Prostate gland (tissue), 2 donors: ENCODE results near the gene TM2D1. TPM values are rescaled to one million over a fixed set of nuclear protein-coding genes. Genes with fewer than 3 reads are reported as not detected.

Experiments
- DNase-seq: peaks from one replicate; pipeline ENCODE4 v3.0.0-alpha.2; 2019; ENCODE audit warnings: low spot score
- H3K27ac ChIP-seq, 2 donors: fragments of 200-600 bp; sonication (generic); 2 replicates each; pipeline ENCODE4 v1.5.1; 2017 to 2019
- H3K27me3 ChIP-seq: fragments of 200-600 bp; sonication (generic); replicated peaks from 2 replicates; pipeline ENCODE4 v1.5.1; 2019; ENCODE audit not compliant: insufficient read depth
- H3K36me3 ChIP-seq, 2 donors: fragments of 200-600 bp; sonication (generic); 1 replicate in 1 of 2; 2 replicates in 1 of 2; pipeline versions ENCODE4 v1.5.1 to v1.8.1; 2017 to 2019
- H3K4me1 ChIP-seq: fragments of 200-600 bp; sonication (generic); replicated peaks from 2 replicates; pipeline ENCODE4 v1.5.1; 2019
- H3K4me3 ChIP-seq, 2 donors: fragments of 200-600 bp; sonication (generic); 2 replicates each; pipeline ENCODE4 v1.5.1; 2017 to 2019
- H3K9me3 ChIP-seq: fragments of 200-600 bp; sonication (generic); 2 replicates; pipeline ENCODE4 v1.5.1; 2017
- CTCF ChIP-seq, 4 experiments: fragments of 200-600 bp in 2 of 4; fragments of 450-650 bp in 2 of 4; sonication (generic) in 2 of 4; IDR thresholded peaks; 1 replicate in 3 of 4; 2 replicates in 1 of 4; pipeline ENCODE4 v1.5.1; 2016 to 2019; ENCODE audit warnings: antibody characterized with exemption in 4 of 4, mild to moderate bottlenecking in 2 of 4, moderate library complexity in 2 of 4
- POLR2A ChIP-seq: fragments of 450-650 bp; IDR thresholded peaks from one replicate; pipeline ENCODE4 v1.6.1; 2016; ENCODE audit warnings: antibody characterized with exemption, mild to moderate bottlenecking
- POLR2AphosphoS5 ChIP-seq: sonication (generic); formaldehyde crosslinking; IDR thresholded peaks from one replicate; pipeline ENCODE4 v1.6.1; 2017; ENCODE audit warnings: antibody characterized with exemption
- WGBS: methylation state at CpG from one replicate; pipeline ENCODE4 v1.1.5; 2018; 5-methylcytosine and 5-hydroxymethylcytosine counted together
- intact Hi-C: fragments of 100-400 bp; cut with DNase I; formaldehyde crosslinking; loops from one replicate; pipeline ENCODE4 v1.14.2; 2022
- total RNA-seq, 2 donors: library from RNA; depleted of rRNA; stranded (reverse); fragments of >200 nt; gene quantifications; one replicate each; pipeline ENCODE4 v1.1.0, GENCODE V29; 2016

TM2D1 gene
- total RNA-seq, 2 donors from 2014 or later: 59.6 to 86.9 TPM

- TF ChIP-seq CTCF (IDR thresholded peaks at IDR 0.05): no peak
- no peaks in the 10 kb centered on the region for H3K36me3 ChIP-seq
- DNase-seq: no peak
- 43% methylated on average over 6 of the region's 6 CpGs for WGBS
- intact Hi-C loops: loop anchor here (2.0 to 5.0 kb wide), 2 partner anchors 19 to 98 kb away; partner anchors contain the start of gene TM2D1
- no peaks in the 10 kb centered on the region for H3K4me1 ChIP-seq
- no peaks in the 10 kb centered on the region for H3K9me3 ChIP-seq
- H3K27me3 ChIP-seq: no peaks in the 10 kb centered on the region
- peak overlapping the region; percentile 82 to 96 for H3K4me3 ChIP-seq
- H3K27ac ChIP-seq: peak overlapping the region; percentile 97
These were observed 19.0 kb upstream of the TM2D1 start for GRCh38 chr1:61743716-61744580.

GRCh38 chr1:61743431-61743705 is 18.4 kb upstream of the TM2D1 start:
- Histone ChIP-seq H3K27me3 (no peaks in the 10 kb centered on the region), H3K4me3 (peak overlapping the region; percentile 82 to 96), H3K4me1 (no peaks in the 10 kb centered on the region), H3K27ac (peak overlapping the region; percentile 97), H3K9me3 (no peaks in the 10 kb centered on the region), H3K36me3 (no peaks in the 10 kb centered on the region)
- intact Hi-C loops: loop anchor here (2.0 to 5.0 kb wide), 2 partner anchors 19 to 99 kb away; partner anchors contain the start of gene TM2D1
- no peak for DNase-seq
- WGBS: 23% methylated on average over 5 of the region's 5 CpGs
- TF ChIP-seq CTCF (IDR thresholded peaks at IDR 0.05) (no peak), POLR2AphosphoS5 (no peak), POLR2A (no peak)

GRCh38 chr1:61742620-61743430 is 17.9 kb upstream of the TM2D1 start:
- H3K27me3 ChIP-seq: no peaks in the 10 kb centered on the region
- H3K4me1 ChIP-seq: no peaks in the 10 kb centered on the region
- H3K36me3 ChIP-seq: no peaks in the 10 kb centered on the region
- peak; percentile 23 for DNase-seq
- whole genome bisulfite sequencing: under 1% methylated on average over 39 of the region's 74 CpGs
- intact Hi-C loops: loop anchor here (2.0 to 5.0 kb wide), 2 partner anchors 18 to 99 kb away; partner anchors contain the start of gene TM2D1
- TF ChIP-seq CTCF (IDR thresholded peaks at IDR 0.05): no peak
- no peak for TF ChIP-seq POLR2AphosphoS5
- peak; percentile 11 for TF ChIP-seq POLR2A
- no peaks in the 10 kb centered on the region for H3K9me3 ChIP-seq
- peak overlapping the region; percentile 82 to 96 for H3K4me3 ChIP-seq
- H3K27ac ChIP-seq: peak overlapping the region; percentile 97

GRCh38 chr1:61741711-61742619 is 17.0 kb upstream of the TM2D1 start, which contains the start of gene PATJ:
PATJ (plus strand) TSS chr1:61742480; CDS start chr1:61762893, 20,413 bp downstream.
- WGBS: 2% methylated on average over 52 of the region's 54 CpGs
- Histone ChIP-seq H3K9me3 (no peaks in the 10 kb centered on the region), H3K4me3 (peak within 1 kb of the TSS; percentile 82 to 96), H3K4me1 (no peaks in the 10 kb centered on the region), H3K36me3 (no peaks in the 10 kb centered on the region), H3K27ac (peak within 1 kb of the TSS; percentile 97), H3K27me3 (no peaks in the 10 kb centered on the region)
- intact Hi-C loops: loop anchor here (2.0 to 5.0 kb wide), 2 partner anchors 17 to 100 kb away; partner anchors contain the start of gene TM2D1
- DNase-seq: peak; percentile 91
- peak; percentile 78 for TF ChIP-seq POLR2A
- no peak for TF ChIP-seq POLR2AphosphoS5
- no peak for TF ChIP-seq CTCF (IDR thresholded peaks at IDR 0.05)
